SK-N-SH (cell line): ENCODE data around the gene KLHL13. TPM values are rescaled to one million over a fixed set of nuclear protein-coding genes. Genes with fewer than 3 reads are reported as not detected.

ENCODE experiments used
- CTCF ChIA-PET: fragments of 300-600, 350-600 bp; formaldehyde crosslinking; extraction: SDS; loops from one replicate; lab custom pipeline; 2021; lab: Yijun Ruan, JAX
- POLR2A ChIA-PET: fragments of 350-600 bp; sonication (Branson Sonifier 250); formaldehyde crosslinking; extraction: SDS; loops from one replicate; lab custom pipeline; 2020; ENCODE audit warnings: antibody characterized with exemption, inconsistent platforms; lab: Yijun Ruan, JAX
- DNase-seq: peaks from one replicate; pipeline ENCODE4 v3.0.0; 2012
- H2AFZ ChIP-seq: fragments of 200-600 bp; sonication (generic); 2 replicates; pipeline ENCODE4 v1.8.1; 2016; ENCODE audit warnings: antibody characterized with exemption, mild to moderate bottlenecking, low read depth
- H3F3A ChIP-seq: fragments of 200-600 bp; sonication (generic); replicated peaks from 2 replicates; pipeline ENCODE3; 2016; ENCODE audit warnings: antibody characterized with exemption, mild to moderate bottlenecking; ENCODE audit not compliant: insufficient read depth
- H3K27ac ChIP-seq, 2 experiments: fragments of 200-500 bp in 1 of 2; fragments of 200-600 bp in 1 of 2; sonication (Bioruptor generic) in 1 of 2; sonication (generic), shearing (Covaris generic) in 1 of 2; 2 replicates each; pipeline versions ENCODE4 v1.5.1 to v1.6.1; 2014 to 2016; ENCODE audit warnings: low read depth in 2 of 2, inconsistent platforms in 1 of 2, low read length in 1 of 2, mild to moderate bottlenecking in 1 of 2, mixed read lengths in 1 of 2
- H3K27me3 ChIP-seq: fragments of 200-600 bp; sonication (generic), shearing (Covaris generic); 2 replicates; pipeline ENCODE4 v1.6.1; 2016; ENCODE audit warnings: mixed run types; ENCODE audit not compliant: insufficient read depth
- H3K36me3 ChIP-seq, 2 experiments: fragments of 200-500 bp in 1 of 2; fragments of 200-600 bp in 1 of 2; sonication (Bioruptor generic) in 1 of 2; sonication (generic) in 1 of 2; replicated peaks in 1 of 2; 2 replicates each; pipeline versions ENCODE3 to v1.5.1; 2014 to 2016; ENCODE audit warnings: low read length in 1 of 2, mild to moderate bottlenecking in 1 of 2; ENCODE audit not compliant: insufficient read depth in 2 of 2, control insufficient read depth in 1 of 2
- H3K4me1 ChIP-seq, 2 experiments: fragments of 200-500 bp in 1 of 2; fragments of 200-600 bp in 1 of 2; sonication (Bioruptor generic) in 1 of 2; sonication (generic), shearing (Covaris generic) in 1 of 2; 2 replicates each; pipeline versions ENCODE4 v1.5.1 to v1.6.1; 2014 to 2016; ENCODE audit warnings: low read depth in 1 of 2, low read length in 1 of 2, mixed run types in 1 of 2; ENCODE audit not compliant: insufficient read depth in 2 of 2, control insufficient read depth in 1 of 2
- H3K4me2 ChIP-seq: fragments of 200-600 bp; sonication (generic), shearing (Covaris generic); 2 replicates; pipeline ENCODE4 v1.6.1; 2017; ENCODE audit warnings: mixed run types
- H3K4me3 ChIP-seq, 2 experiments: fragments of 200-500 bp in 1 of 2; fragments of 200-600 bp in 1 of 2; sonication (Bioruptor generic) in 1 of 2; sonication (generic), shearing (Covaris generic) in 1 of 2; 2 replicates each; pipeline versions ENCODE4 v1.5.1 to v1.8.1; 2014 to 2016; ENCODE audit warnings: low read depth in 2 of 2, inconsistent platforms in 1 of 2, low read length in 1 of 2, mild to moderate bottlenecking in 1 of 2, mixed read lengths in 1 of 2, moderate library complexity in 1 of 2
- H3K79me2 ChIP-seq: fragments of 200-600 bp; sonication (generic); 2 replicates; pipeline ENCODE4 v1.8.1; 2017; ENCODE audit warnings: mild to moderate bottlenecking; ENCODE audit not compliant: insufficient read depth
- H3K9ac ChIP-seq: fragments of 200-600 bp; sonication (generic); 2 replicates; pipeline ENCODE4 v1.6.1; 2017; ENCODE audit warnings: mixed run types
- H3K9me2 ChIP-seq: fragments of 200-600 bp; sonication (generic); 2 replicates; pipeline ENCODE4 v1.6.1; 2017; ENCODE audit warnings: mixed run types
- H3K9me3 ChIP-seq: fragments of 200-600 bp; sonication (generic); 2 replicates; pipeline ENCODE4 v1.6.1; 2017; ENCODE audit warnings: mixed run types, mild to moderate bottlenecking, moderate library complexity
- H4K20me1 ChIP-seq: fragments of 200-600 bp; sonication (generic); 2 replicates; pipeline ENCODE4 v1.6.1; 2017; ENCODE audit warnings: mild to moderate bottlenecking, mixed run types; ENCODE audit not compliant: insufficient read depth
- CTCF ChIP-seq: fragments of 200-600 bp; sonication (generic); IDR thresholded peaks from 2 replicates; pipeline ENCODE4 v1.6.1; 2017; ENCODE audit warnings: antibody characterized with exemption, mild to moderate bottlenecking, moderate library complexity
- ELF1 ChIP-seq: IDR thresholded peaks from 2 replicates; pipeline ENCODE4 v1.4.0; 2012
- EZH2phosphoT487 ChIP-seq: fragments of 200-600 bp; sonication (generic); IDR thresholded peaks from 2 replicates; pipeline ENCODE4 v1.6.1; 2017; ENCODE audit warnings: low read depth, mixed run types, mild to moderate bottlenecking, antibody characterized with exemption, moderate library complexity, borderline replicate concordance
- FOSL2 ChIP-seq: IDR thresholded peaks from 2 replicates; pipeline ENCODE4 v1.4.0; 2012; ENCODE audit warnings: low read depth, mild to moderate bottlenecking, moderate library complexity, borderline replicate concordance
- FOXM1 ChIP-seq: IDR thresholded peaks from 2 replicates; pipeline ENCODE4 v1.4.0; 2012; ENCODE audit warnings: low read depth, mild to moderate bottlenecking
- GATA2 ChIP-seq: sonication (generic); formaldehyde crosslinking; IDR thresholded peaks from 2 replicates; pipeline ENCODE4 v1.5.0; 2020; ENCODE audit warnings: mild to moderate bottlenecking, missing genetic modification reagents
- IRF3 ChIP-seq: fragments of 150-350 bp; IDR thresholded peaks from 2 replicates; pipeline ENCODE4 v1.6.1; 2016; ENCODE audit warnings: mild to moderate bottlenecking, low read depth, low read length
- JUND ChIP-seq: IDR thresholded peaks from 2 replicates; pipeline ENCODE4 v1.4.0; 2012
- NRF1 ChIP-seq: IDR thresholded peaks from 2 replicates; pipeline ENCODE4 v1.6.1; 2012; ENCODE audit warnings: low read depth, mild to moderate bottlenecking, low read length
- PBX3 ChIP-seq: IDR thresholded peaks from 2 replicates; pipeline ENCODE4; 2012
- RCOR1 ChIP-seq: fragments of 150-350 bp; IDR thresholded peaks from 2 replicates; pipeline ENCODE4 v1.6.1; 2017; ENCODE audit warnings: antibody characterized with exemption, low read length
- RFX5 ChIP-seq: IDR thresholded peaks from 2 replicates; pipeline ENCODE4 v1.6.1; 2012; ENCODE audit warnings: mild to moderate bottlenecking, improper control_type of control experiment, low read length
- RXRA ChIP-seq: IDR thresholded peaks from 2 replicates; pipeline ENCODE4 v1.4.0; 2012; ENCODE audit warnings: low read depth, mild to moderate bottlenecking, borderline replicate concordance
- SMC3 ChIP-seq: IDR thresholded peaks from 2 replicates; pipeline ENCODE4 v1.6.1; 2012; ENCODE audit warnings: low read depth, low read length, improper control_type of control experiment
- TAF1 ChIP-seq: IDR thresholded peaks from 2 replicates; pipeline ENCODE4 v1.6.1; 2012; ENCODE audit warnings: low read depth, mild to moderate bottlenecking, low read length, moderate library complexity, borderline replicate concordance
- TEAD4 ChIP-seq: IDR thresholded peaks from 2 replicates; pipeline ENCODE4 v1.4.0; 2012; ENCODE audit warnings: mild to moderate bottlenecking, borderline replicate concordance; ENCODE audit not compliant: insufficient read depth
- WGBS: methylation state at CpG from one replicate; pipeline ENCODE4 v1.1.6; 2017; ENCODE audit warnings: low lambda C conversion rate; 5-methylcytosine and 5-hydroxymethylcytosine counted together
- polyA plus RNA-seq, 3 experiments: library from polyadenylated mRNA; depleted of rRNA; stranded (reverse); fragments of >200 nt; gene quantifications; 2 replicates each; pipeline ENCODE4 v1.2.3, GENCODE V29; 2012

Gene KLHL13
- polyA plus RNA-seq, 1 of the 3 experiments (the other 2 are of a cell fraction) = 19.5 TPM

GRCh38 chrX:118109065-118109464 lies 7.5 kb downstream of the KLHL13 start:
- Histone ChIP-seq H3K36me3 (peaks cover 4 to 5% of the 10 kb centered on the region in 2 experiments), H3K27me3 (no peaks in the 10 kb centered on the region), H3F3A (no peaks in the 10 kb centered on the region), H3K4me1 (peaks cover 0 to 7% of the 10 kb centered on the region in 2 experiments; a peak in 2 of 4 replicates), H3K4me3 (no peak overlapping the region), H2AFZ (no peak overlapping the region), H3K9ac (no peak overlapping the region), H3K4me2 (no peak overlapping the region), H4K20me1 (peaks cover 3% of the 10 kb centered on the region; the same call in 1 of the 2 replicates), H3K79me2 (peaks cover 91% of the 10 kb centered on the region), H3K27ac (no peak overlapping the region), H3K9me2 (no peaks in the 10 kb centered on the region), H3K9me3 (no peaks in the 10 kb centered on the region)
- ChIA-PET CTCF (no interaction called here), POLR2A (no interaction called here)
- no peak for TF ChIP-seq CTCF
- no peak for TF ChIP-seq PBX3
- TF ChIP-seq SMC3 = no peak
- no peak for TF ChIP-seq TAF1
- no peak for TF ChIP-seq TEAD4
- no peak for TF ChIP-seq RFX5
- no peak for TF ChIP-seq FOXM1
- TF ChIP-seq NRF1 = no peak
- TF ChIP-seq FOSL2 = no peak
- no peak for TF ChIP-seq RXRA
- no peak for TF ChIP-seq GATA2
- TF ChIP-seq IRF3 = no peak
- no peak for TF ChIP-seq RCOR1
- no peak for TF ChIP-seq JUND
- TF ChIP-seq EZH2phosphoT487 = no peak
- TF ChIP-seq ELF1 = no peak
- no peak for DNase-seq
- 74% methylated on average over 5 of the region's 5 CpGs for WGBS
